GM18867 (cell line): ENCODE measurements around the gene DOCK4.

Experiments
- ATAC-seq: cut with Tn5 transposase; IDR thresholded peaks from one replicate; pipeline ENCODE4 v1.9.1; 2021; ENCODE audit warnings: mild to moderate bottlenecking, moderate library complexity; ENCODE audit not compliant: unreplicated experiment

DOCK4 gene

GRCh38 chr7:112192236-112193154 is 13.7 kb downstream of the DOCK4 start:
- no peak for ATAC-seq

GRCh38 chr7:112190120-112190519 is 16.1 kb downstream of the DOCK4 start:
- ATAC-seq: no peak

- ATAC-seq: no peak
Observed at GRCh38 chr7:112189691-112190090, 16.5 kb downstream of the DOCK4 start.

- ATAC-seq: no peak
Observed at GRCh38 chr7:112188257-112188656, 17.9 kb downstream of the DOCK4 start.

- no peak for ATAC-seq
Observed at GRCh38 chr7:112186300-112186699, 19.9 kb downstream of the DOCK4 start.

- no peak for ATAC-seq
Observed at GRCh38 chr7:112185005-112185834, 21.0 kb downstream of the DOCK4 start.

GRCh38 chr7:112184455-112184854 is 21.7 kb downstream of the DOCK4 start:
- ATAC-seq: no peak

GRCh38 chr7:112183266-112183665 is 22.9 kb downstream of the DOCK4 start:
- no peak for ATAC-seq

- no peak for ATAC-seq
Observed at GRCh38 chr7:112182749-112183148, 23.4 kb downstream of the DOCK4 start.

GRCh38 chr7:112180223-112180622 is 26.0 kb downstream of the DOCK4 start:
- no peak for ATAC-seq

GRCh38 chr7:112176693-112177415 is 29.3 kb downstream of the DOCK4 start:
- ATAC-seq: no peak

- ATAC-seq: no peak
Observed at GRCh38 chr7:112176241-112176640, 30.0 kb downstream of the DOCK4 start.

- no peak for ATAC-seq
Observed at GRCh38 chr7:112174192-112174591, 32.0 kb downstream of the DOCK4 start.

- no peak for ATAC-seq
Observed at GRCh38 chr7:112173568-112173905, 32.7 kb downstream of the DOCK4 start.

GRCh38 chr7:112172870-112173567 is 33.2 kb downstream of the DOCK4 start:
- ATAC-seq: no peak

- ATAC-seq: no peak
Observed at GRCh38 chr7:112171673-112172072, 34.5 kb downstream of the DOCK4 start.

- ATAC-seq: no peak
Observed at GRCh38 chr7:112168915-112169314, 37.3 kb downstream of the DOCK4 start.

- no peak for ATAC-seq
Observed at GRCh38 chr7:112167147-112167546, 39.1 kb downstream of the DOCK4 start.

- ATAC-seq: no peak
Observed at GRCh38 chr7:112162784-112163506, 43.3 kb downstream of the DOCK4 start.

GRCh38 chr7:112162142-112162766 is 43.9 kb downstream of the DOCK4 start:
- ATAC-seq: no peak
